K562 (cell line): ENCODE results near the gene BFSP1. TPM values are rescaled to one million over a fixed set of nuclear protein-coding genes. Genes with fewer than 3 reads are reported as not detected.

Experiments used
- BHLHE40 ChIP-seq: IDR thresholded peaks from 2 replicates; pipeline ENCODE4 v1.6.1; 2011; ENCODE audit warnings: low read length, improper control_type of control experiment
- CHD1 ChIP-seq: fragments of 200-600 bp; sonication (generic); IDR thresholded peaks from one replicate; pipeline ENCODE4 v1.6.1; 2012; ENCODE audit warnings: mild to moderate bottlenecking, moderate library complexity, low read length, inconsistent platforms
- HDAC1 ChIP-seq, 2 experiments: fragments of 450-650 bp; IDR thresholded peaks; 2 replicates each; pipeline ENCODE4 v1.6.1; 2016 to 2017; ENCODE audit warnings: inconsistent platforms in 1 of 2, mild to moderate bottlenecking in 1 of 2, moderate library complexity in 1 of 2
- HMG20B ChIP-seq: fragments of 250-450 bp; sonication (Bioruptor Pico); IDR thresholded peaks from 2 replicates; pipeline ENCODE4 v1.5.0; 2021; ENCODE audit warnings: mild to moderate bottlenecking
- NRF1 ChIP-seq, 2 experiments: fragments of 450-650 bp; IDR thresholded peaks in 1 of 2; conservative IDR thresholded peaks in 1 of 2; 2 replicates each; pipeline ENCODE4 v1.6.1; 2014; ENCODE audit warnings: mild to moderate bottlenecking in 2 of 2
- OTX1 ChIP-seq: fragments of 450-650 bp; formaldehyde crosslinking; IDR thresholded peaks from 2 replicates; pipeline ENCODE4 v1.4.0; 2022; ENCODE audit warnings: mild to moderate bottlenecking
- POLR2A ChIP-seq: fragments of 450-650 bp; conservative IDR thresholded peaks from 2 replicates; pipeline ENCODE4 v1.6.1; 2016
- PURB ChIP-seq: sonication (generic); formaldehyde crosslinking; IDR thresholded peaks from 2 replicates; pipeline ENCODE4 v1.9.0; 2021; ENCODE audit warnings: low read depth, mild to moderate bottlenecking, missing genetic modification reagents
- SMAD4 ChIP-seq: fragments of 250-450 bp; sonication (Bioruptor Pico); conservative IDR thresholded peaks from 2 replicates; pipeline ENCODE4 v1.8.0; 2021; ENCODE audit warnings: inconsistent platforms, mild to moderate bottlenecking, moderate library complexity
- ZEB2 ChIP-seq: fragments of 450-650 bp; IDR thresholded peaks from 2 replicates; pipeline ENCODE4 v1.6.1; 2016
- ZNF584 ChIP-seq: fragments of 200-800 bp; sonication (Bioruptor generic); IDR thresholded peaks from 2 replicates; pipeline ENCODE4 v1.6.1; 2016; ENCODE audit warnings: low read depth, mild to moderate bottlenecking, missing genetic modification characterization, missing compliant biosample characterization
- ZNF696 ChIP-seq: fragments of 250-450 bp; sonication (Bioruptor Pico); conservative IDR thresholded peaks from 2 replicates; pipeline ENCODE4 v1.4.0; 2020; ENCODE audit warnings: mild to moderate bottlenecking, moderate library complexity
- polyA plus RNA-seq, 8 experiments: library from polyadenylated mRNA; depleted of rRNA in 4 of 8; stranded (reverse) in 5 of 8; unstranded in 3 of 8; fragments of >200 nt; fragmentation: Nextera tagmentation in 2 of 8; fragmentation: Illumina TruSeq in 1 of 8; extraction: Ambion mirVana in 2 of 8; extraction: Trizol in 1 of 8; gene quantifications; 2 replicates each; pipeline versions ENCODE4 v1.2.1 to v1.2.3, GENCODE V29; 2011 to 2014; ENCODE audit warnings: inconsistent platforms in 1 of 8, missing spikeins in 1 of 8
- total RNA-seq, 7 experiments: library from RNA; depleted of rRNA in 6 of 7; stranded (reverse); fragments of >200 nt in 6 of 7; fragmentation: Illumina TruSeq in 2 of 7; extraction: Trizol in 2 of 7; gene quantifications; 2 replicates each; pipeline versions ENCODE4 v1.2.1 to v1.2.3, GENCODE V29; 2011 to 2021; ENCODE audit warnings: low replicate concordance in 1 of 7
- TF ChIP-seq, protein P1 (sequence below): fragments of 450-650 bp; IDR thresholded peaks from 2 replicates; pipeline ENCODE4 v1.6.1; 2018; ENCODE audit not compliant: partially characterized antibody
- TF ChIP-seq, protein P2 (sequence below), 2 experiments: fragments of 200-800 bp in 1 of 2; sonication (Bioruptor generic) in 1 of 2; sonication (generic) in 1 of 2; formaldehyde crosslinking in 1 of 2; IDR thresholded peaks in 1 of 2; conservative IDR thresholded peaks in 1 of 2; 2 replicates each; pipeline versions ENCODE4 v1.5.0 to v1.6.1; 2016 to 2020; ENCODE audit warnings: missing compliant biosample characterization in 1 of 2, missing genetic modification characterization in 1 of 2, missing genetic modification reagents in 1 of 2
- TF ChIP-seq, protein P3 (sequence below): sonication (generic); formaldehyde crosslinking; IDR thresholded peaks from 2 replicates; pipeline ENCODE4 v1.8.0; 2022; ENCODE audit warnings: mild to moderate bottlenecking, missing genetic modification reagents
- TF ChIP-seq, protein P4 (sequence below), 2 experiments: fragments of 450-650 bp; conservative IDR thresholded peaks; 2 replicates each; pipeline ENCODE4 v1.6.1; 2017; ENCODE audit warnings: mild to moderate bottlenecking in 2 of 2, moderate library complexity in 2 of 2

Gene BFSP1
- total and polyA plus RNA-seq, 9 of the 15 experiments (the other 6 are each of a cell fraction or from before 2014, with no cell fraction given): 0.09 to 0.86 (median 0.40) TPM

DNA sequence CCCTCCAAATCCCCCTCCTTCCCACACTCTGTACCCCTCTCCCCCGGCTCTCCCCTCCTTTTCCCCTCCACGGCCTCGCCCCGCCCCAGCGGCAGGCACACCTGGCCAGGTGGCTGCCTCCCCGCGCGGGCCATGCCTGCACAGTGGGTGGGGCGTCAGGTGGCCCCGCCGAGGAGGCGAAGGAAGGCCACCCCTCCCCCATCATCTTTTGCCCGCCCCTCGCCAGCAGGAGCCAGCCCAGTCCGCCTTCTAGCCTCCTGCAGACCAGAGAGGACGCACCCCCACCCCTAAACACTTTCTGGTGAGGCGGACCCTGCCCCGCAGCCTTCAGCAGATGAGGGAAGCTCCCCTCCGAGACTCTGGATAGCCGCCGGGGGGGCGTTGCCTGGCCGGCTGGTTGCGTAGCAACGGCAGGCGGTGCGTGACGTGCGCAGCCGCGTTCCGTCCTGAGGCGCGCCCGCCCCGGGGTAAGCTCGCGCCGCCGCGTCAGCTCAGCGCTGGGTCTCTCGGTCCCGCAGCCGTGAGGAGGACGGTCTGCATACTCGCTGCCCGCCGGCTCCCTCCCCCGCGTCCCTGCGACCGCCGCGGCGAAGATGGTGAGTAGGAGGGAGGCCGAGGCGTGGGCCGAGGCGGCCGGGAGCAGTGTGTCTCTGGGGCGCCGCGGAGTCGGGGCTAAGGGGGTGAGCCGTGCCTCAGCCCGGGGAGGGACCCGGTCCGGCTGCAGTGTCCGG is 38.6 kb upstream of the BFSP1 start, which contains the start of gene DSTN (continued):
- TF ChIP-seq HDAC1 (IDR thresholded peaks at IDR 0.05): peak in 1 of 2 experiments; percentile 10; a peak in 1 of 4 replicates
- 0 out of 2 replicates have a peak, but pooled peaks have one; percentile 32 for TF ChIP-seq SMAD4 (CRISPR knock-in tag)
- TF ChIP-seq PURB: no peak
- TF ChIP-seq NRF1 (conservative IDR thresholded peaks at IDR 0.05 in 1 of 2, IDR thresholded peaks at IDR 0.05 in 1 of 2): peak; percentile 92 to 94
- TF ChIP-seq, protein P1, sequence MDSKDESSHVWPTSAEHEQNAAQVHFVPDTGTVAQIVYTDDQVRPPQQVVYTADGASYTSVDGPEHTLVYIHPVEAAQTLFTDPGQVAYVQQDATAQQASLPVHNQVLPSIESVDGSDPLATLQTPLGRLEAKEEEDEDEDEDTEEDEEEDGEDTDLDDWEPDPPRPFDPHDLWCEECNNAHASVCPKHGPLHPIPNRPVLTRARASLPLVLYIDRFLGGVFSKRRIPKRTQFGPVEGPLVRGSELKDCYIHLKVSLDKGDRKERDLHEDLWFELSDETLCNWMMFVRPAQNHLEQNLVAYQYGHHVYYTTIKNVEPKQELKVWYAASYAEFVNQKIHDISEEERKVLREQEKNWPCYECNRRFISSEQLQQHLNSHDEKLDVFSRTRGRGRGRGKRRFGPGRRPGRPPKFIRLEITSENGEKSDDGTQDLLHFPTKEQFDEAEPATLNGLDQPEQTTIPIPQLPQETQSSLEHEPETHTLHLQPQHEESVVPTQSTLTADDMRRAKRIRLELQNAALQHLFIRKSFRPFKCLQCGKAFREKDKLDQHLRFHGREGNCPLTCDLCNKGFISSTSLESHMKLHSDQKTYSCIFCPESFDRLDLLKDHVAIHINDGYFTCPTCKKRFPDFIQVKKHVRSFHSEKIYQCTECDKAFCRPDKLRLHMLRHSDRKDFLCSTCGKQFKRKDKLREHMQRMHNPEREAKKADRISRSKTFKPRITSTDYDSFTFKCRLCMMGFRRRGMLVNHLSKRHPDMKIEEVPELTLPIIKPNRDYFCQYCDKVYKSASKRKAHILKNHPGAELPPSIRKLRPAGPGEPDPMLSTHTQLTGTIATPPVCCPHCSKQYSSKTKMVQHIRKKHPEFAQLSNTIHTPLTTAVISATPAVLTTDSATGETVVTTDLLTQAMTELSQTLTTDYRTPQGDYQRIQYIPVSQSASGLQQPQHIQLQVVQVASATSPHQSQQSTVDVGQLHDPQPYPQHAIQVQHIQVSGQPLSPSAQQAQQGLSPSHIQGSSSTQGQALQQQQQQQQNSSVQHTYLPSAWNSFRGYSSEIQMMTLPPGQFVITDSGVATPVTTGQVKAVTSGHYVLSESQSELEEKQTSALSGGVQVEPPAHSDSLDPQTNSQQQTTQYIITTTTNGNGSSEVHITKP: peak; percentile 74
- no peak for TF ChIP-seq ZNF696 (CRISPR knock-in tag)
- TF ChIP-seq, protein P2, sequence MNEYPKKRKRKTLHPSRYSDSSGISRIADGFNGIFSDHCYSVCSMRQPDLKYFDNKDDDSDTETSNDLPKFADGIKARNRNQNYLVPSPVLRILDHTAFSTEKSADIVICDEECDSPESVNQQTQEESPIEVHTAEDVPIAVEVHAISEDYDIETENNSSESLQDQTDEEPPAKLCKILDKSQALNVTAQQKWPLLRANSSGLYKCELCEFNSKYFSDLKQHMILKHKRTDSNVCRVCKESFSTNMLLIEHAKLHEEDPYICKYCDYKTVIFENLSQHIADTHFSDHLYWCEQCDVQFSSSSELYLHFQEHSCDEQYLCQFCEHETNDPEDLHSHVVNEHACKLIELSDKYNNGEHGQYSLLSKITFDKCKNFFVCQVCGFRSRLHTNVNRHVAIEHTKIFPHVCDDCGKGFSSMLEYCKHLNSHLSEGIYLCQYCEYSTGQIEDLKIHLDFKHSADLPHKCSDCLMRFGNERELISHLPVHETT (CRISPR knock-in tag; conservative IDR thresholded peaks at IDR 0.05 in 1 of 2, IDR thresholded peaks at IDR 0.05 in 1 of 2): peak in 1 of 2 experiments; percentile 38; a peak in 1 of 4 replicates
- peak; percentile 65 for TF ChIP-seq ZEB2
- TF ChIP-seq ZNF584 (CRISPR knock-in tag): no peak
- no peak for TF ChIP-seq BHLHE40
- no peak for TF ChIP-seq HMG20B (CRISPR knock-in tag)
- TF ChIP-seq OTX1 (CRISPR knock-in tag): no peak
- peak; percentile 54 for TF ChIP-seq CHD1
- 0 out of 2 replicates have a peak, but pooled peaks have one; percentile 51 for TF ChIP-seq POLR2A
- TF ChIP-seq, protein P3, sequence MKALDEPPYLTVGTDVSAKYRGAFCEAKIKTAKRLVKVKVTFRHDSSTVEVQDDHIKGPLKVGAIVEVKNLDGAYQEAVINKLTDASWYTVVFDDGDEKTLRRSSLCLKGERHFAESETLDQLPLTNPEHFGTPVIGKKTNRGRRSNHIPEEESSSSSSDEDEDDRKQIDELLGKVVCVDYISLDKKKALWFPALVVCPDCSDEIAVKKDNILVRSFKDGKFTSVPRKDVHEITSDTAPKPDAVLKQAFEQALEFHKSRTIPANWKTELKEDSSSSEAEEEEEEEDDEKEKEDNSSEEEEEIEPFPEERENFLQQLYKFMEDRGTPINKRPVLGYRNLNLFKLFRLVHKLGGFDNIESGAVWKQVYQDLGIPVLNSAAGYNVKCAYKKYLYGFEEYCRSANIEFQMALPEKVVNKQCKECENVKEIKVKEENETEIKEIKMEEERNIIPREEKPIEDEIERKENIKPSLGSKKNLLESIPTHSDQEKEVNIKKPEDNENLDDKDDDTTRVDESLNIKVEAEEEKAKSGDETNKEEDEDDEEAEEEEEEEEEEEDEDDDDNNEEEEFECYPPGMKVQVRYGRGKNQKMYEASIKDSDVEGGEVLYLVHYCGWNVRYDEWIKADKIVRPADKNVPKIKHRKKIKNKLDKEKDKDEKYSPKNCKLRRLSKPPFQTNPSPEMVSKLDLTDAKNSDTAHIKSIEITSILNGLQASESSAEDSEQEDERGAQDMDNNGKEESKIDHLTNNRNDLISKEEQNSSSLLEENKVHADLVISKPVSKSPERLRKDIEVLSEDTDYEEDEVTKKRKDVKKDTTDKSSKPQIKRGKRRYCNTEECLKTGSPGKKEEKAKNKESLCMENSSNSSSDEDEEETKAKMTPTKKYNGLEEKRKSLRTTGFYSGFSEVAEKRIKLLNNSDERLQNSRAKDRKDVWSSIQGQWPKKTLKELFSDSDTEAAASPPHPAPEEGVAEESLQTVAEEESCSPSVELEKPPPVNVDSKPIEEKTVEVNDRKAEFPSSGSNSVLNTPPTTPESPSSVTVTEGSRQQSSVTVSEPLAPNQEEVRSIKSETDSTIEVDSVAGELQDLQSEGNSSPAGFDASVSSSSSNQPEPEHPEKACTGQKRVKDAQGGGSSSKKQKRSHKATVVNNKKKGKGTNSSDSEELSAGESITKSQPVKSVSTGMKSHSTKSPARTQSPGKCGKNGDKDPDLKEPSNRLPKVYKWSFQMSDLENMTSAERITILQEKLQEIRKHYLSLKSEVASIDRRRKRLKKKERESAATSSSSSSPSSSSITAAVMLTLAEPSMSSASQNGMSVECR (CRISPR knock-in tag): peak; percentile 38; the same call in 1 of the 2 replicates
- TF ChIP-seq, protein P4, sequence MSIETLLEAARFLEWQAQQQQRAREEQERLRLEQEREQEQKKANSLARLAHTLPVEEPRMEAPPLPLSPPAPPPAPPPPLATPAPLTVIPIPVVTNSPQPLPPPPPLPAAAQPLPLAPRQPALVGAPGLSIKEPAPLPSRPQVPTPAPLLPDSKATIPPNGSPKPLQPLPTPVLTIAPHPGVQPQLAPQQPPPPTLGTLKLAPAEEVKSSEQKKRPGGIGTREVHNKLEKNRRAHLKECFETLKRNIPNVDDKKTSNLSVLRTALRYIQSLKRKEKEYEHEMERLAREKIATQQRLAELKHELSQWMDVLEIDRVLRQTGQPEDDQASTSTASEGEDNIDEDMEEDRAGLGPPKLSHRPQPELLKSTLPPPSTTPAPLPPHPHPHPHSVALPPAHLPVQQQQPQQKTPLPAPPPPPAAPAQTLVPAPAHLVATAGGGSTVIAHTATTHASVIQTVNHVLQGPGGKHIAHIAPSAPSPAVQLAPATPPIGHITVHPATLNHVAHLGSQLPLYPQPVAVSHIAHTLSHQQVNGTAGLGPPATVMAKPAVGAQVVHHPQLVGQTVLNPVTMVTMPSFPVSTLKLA (conservative IDR thresholded peaks at IDR 0.05): peak in 1 of 2 experiments; percentile 56; a peak in 2 of 4 replicates
